ENCODE results near the gene JMJD1C.
"Not testable (repeated sequence)": the region's sequence is repeated elsewhere in the genome, so short reads cannot be mapped to it uniquely, and the experiment has no call there.

JMJD1C gene, protein sequence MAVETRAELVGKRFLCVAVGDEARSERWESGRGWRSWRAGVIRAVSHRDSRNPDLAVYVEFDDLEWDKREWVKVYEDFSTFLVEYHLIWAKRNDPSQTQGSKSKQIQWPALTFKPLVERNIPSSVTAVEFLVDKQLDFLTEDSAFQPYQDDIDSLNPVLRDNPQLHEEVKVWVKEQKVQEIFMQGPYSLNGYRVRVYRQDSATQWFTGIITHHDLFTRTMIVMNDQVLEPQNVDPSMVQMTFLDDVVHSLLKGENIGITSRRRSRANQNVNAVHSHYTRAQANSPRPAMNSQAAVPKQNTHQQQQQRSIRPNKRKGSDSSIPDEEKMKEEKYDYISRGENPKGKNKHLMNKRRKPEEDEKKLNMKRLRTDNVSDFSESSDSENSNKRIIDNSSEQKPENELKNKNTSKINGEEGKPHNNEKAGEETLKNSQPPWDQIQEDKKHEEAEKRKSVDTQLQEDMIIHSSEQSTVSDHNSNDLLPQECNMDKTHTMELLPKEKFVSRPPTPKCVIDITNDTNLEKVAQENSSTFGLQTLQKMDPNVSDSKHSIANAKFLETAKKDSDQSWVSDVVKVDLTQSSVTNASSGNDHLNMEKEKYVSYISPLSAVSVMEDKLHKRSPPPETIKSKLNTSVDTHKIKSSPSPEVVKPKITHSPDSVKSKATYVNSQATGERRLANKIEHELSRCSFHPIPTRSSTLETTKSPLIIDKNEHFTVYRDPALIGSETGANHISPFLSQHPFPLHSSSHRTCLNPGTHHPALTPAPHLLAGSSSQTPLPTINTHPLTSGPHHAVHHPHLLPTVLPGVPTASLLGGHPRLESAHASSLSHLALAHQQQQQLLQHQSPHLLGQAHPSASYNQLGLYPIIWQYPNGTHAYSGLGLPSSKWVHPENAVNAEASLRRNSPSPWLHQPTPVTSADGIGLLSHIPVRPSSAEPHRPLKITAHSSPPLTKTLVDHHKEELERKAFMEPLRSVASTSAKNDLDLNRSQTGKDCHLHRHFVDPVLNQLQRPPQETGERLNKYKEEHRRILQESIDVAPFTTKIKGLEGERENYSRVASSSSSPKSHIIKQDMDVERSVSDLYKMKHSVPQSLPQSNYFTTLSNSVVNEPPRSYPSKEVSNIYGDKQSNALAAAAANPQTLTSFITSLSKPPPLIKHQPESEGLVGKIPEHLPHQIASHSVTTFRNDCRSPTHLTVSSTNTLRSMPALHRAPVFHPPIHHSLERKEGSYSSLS (N-terminal part only)

DNA sequence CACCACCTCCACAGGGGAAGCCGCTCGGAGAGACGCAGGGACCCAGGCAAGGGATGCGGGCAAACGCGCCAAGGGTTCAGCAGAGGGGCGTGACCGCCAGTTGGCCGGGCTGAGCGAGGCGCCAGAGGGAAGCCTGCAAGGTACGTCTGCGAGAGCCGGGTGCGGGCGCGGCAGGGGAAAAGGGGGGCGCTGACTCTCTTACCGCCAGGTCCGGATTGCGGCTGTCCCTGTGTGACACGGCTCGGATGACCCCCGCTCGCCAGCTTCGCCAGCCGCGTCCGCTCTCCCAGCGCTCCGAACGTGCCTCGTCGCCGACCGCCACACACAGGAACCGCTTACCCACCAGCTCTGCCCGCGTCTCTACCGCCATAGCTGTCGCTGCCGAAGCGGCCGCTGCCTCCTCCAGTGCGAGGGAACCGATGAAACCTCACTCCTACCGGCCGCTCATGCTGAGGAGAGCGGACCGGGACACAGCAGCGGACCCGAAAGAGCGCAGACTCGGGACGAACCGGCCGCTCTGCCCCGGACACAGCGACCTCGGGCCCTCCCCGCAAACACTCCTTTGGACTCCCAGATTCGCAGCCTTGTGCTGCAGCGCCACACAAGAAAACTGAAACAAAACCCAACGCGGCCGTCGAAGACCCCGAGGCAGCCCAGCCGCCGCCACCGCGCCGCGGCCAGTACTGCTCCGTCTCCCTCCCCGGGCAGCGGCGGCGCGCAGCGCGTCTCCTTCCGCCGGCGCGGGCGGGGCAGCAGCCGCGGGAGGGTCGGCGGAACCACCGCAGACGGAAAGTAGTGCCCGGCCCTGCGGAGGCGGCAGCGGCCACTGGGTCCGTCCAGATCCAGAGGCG is at the start of gene JMJD1C:
JMJD1C (minus strand) TSS at position 685 of the 851 bp plus-strand sequence; CDS start at position 370, 315 bp downstream.
- DNase-seq (ENCODE audit: insufficient read length, low spot score) (peak; percentile 67), FAIRE-seq (peak; percentile 43)
- peak; percentile 63 for TF ChIP-seq POLR2A (IDR thresholded peaks at IDR 0.05; ENCODE audit: low read depth, low read length)

DNA sequence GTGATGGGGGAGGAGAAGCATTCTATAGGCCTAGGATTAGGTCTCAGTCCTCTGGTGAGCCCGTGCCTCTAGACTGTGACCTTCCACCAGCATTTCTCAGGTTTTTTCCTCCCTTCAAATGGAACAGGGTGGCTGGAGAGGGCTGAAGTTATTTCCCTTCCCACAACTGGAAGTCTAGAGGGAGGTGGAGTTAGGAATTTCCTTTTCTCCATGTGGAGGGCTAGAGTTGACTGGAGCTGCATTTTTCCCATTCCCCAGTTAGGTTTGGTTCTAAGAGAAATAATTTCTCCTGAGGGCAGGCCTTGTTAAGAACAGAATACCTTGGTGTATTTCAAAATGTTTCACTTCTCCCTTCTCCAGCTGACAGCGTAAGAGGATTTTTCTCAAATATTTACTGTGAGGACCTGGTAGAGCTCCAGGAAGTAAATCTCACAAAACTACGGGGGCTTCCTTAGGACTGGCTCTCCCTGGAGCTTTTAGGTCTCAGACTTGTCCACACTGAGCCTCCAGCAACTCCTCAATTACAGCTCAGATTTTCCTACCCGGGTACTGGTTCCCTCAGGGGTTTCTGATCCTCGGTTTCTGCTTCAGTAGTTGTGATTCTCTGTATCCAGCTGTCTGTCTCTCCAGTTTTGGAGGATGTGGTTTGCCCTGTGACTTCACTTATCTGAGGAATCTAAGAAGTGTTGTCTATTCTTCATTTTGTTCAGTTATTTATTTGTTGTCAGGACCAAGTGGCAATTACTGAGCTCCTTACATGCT is 49.4 kb upstream of the JMJD1C start:
- no peak for DNase-seq (ENCODE audit: insufficient read length, low spot score)

DNA sequence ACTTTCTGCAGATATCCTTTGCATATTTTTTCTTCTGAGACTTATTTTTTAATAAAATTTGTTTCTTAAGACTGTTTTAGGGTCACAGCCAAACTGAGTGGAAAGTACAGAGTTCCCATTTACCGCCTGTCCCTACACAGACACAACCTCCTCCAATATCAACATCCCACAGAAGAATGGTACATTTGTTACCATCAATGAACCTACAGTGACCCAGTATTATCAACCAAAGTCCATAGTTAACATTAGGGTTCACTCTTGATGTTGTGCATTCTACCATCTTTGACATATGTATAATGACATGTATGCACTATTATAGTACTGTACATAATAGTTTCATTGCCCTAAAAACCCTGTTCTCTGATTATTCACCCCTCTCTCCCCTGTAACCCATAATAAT is 40.8 kb upstream of the JMJD1C start:
- no peak for TF ChIP-seq POLR2A (IDR thresholded peaks at IDR 0.05; ENCODE audit: low read depth, low read length)
- DNase-seq (ENCODE audit: insufficient read length, low spot score), result no peak
- FAIRE-seq, result no peak

More for the DNA sequence above, 49.4 kb upstream of the JMJD1C start:
- peak; percentile 99 for FAIRE-seq
- no peak for TF ChIP-seq POLR2A (IDR thresholded peaks at IDR 0.05; ENCODE audit: low read depth, low read length)

DNA sequence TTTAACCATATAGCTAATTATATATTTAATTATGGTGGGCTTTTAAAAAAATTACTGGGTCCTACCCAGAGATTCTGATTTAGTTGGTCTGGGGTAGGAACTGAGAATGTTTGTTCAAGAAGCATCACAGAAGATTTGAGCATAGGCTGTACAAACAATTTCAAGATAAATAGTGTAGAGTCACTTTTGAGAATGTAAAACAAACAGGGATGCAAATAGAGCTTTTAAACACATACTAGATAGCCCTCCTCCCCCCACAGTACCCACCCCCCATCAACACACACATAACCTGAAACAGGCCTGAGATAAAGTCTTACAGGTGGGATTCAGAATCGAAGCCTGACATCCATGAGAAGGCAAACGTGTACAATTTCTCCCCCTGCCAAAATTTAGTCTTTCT is 39.8 kb upstream of the JMJD1C start:
- DNase-seq (ENCODE audit: insufficient read length, low spot score), result no peak
- peak; percentile 65 for FAIRE-seq
- TF ChIP-seq POLR2A (IDR thresholded peaks at IDR 0.05; ENCODE audit: low read depth, low read length), result no peak

GRCh38 chr10:63504145-63504881 is 38.5 kb upstream of the JMJD1C start:
- no peak for TF ChIP-seq POLR2A (IDR thresholded peaks at IDR 0.05; ENCODE audit: low read depth, low read length)
- peak; percentile 74 for FAIRE-seq
- no peak for DNase-seq (ENCODE audit: insufficient read length, low spot score)

DNA sequence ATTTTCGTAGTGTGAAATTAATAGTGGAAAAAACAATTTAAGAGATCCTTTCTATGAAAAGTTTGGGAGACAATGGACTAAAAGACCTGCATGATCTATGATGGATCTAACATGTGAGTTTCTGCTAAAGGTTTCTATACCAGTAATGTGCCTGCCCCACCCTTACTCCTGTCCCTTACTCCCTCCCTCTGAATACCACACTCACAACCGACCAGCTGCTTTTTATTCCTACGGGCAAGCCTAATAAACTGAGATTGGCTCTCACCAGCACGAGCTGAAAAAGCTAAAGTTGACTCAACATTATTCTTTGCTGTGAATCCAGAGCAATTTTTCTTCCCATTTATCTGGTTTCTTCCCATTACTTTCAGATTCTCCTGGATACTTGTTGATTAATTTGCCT is 37.6 kb upstream of the JMJD1C start:
- no peak for FAIRE-seq
- TF ChIP-seq POLR2A (IDR thresholded peaks at IDR 0.05; ENCODE audit: low read depth, low read length), result no peak

GRCh38 chr10:63502832-63503231 is 37.1 kb upstream of the JMJD1C start:
- peak; percentile 78 for FAIRE-seq
- TF ChIP-seq POLR2A (IDR thresholded peaks at IDR 0.05; ENCODE audit: low read depth, low read length), result no peak

More for the DNA sequence above, 37.6 kb upstream of the JMJD1C start:
- DNase-seq (ENCODE audit: insufficient read length, low spot score), result no peak

GRCh38 chr10:63501954-63502353 is 36.2 kb upstream of the JMJD1C start:
- FAIRE-seq (no peak), DNase-seq (ENCODE audit: insufficient read length, low spot score) (no peak)
- TF ChIP-seq POLR2A (IDR thresholded peaks at IDR 0.05; ENCODE audit: low read depth, low read length), result no peak

More at GRCh38 chr10:63502832-63503231, 37.1 kb upstream of the JMJD1C start:
- no peak for DNase-seq (ENCODE audit: insufficient read length, low spot score)

DNA sequence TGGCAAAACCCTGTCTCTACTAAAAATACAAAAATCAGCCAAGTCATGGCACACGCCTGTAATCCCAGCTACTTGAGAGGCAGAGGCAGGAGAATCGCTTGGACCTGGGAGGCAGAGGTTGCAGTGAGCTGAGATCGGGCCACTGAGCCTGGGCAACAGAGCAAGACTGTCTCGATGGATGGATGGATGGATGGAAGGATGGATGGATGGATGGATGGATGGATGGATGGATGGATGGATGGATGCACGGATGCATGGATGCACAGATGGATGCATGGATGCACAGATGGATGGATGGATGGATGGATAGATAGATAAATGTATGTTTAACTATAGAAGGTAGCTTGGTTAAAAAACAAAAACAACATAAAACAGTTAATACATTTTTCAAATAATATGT is 34.8 kb upstream of the JMJD1C start:
- DNase-seq (ENCODE audit: insufficient read length, low spot score); FAIRE-seq: not testable (repeated sequence)

GRCh38 chr10:63498665-63499064 is 32.9 kb upstream of the JMJD1C start:
- DNase-seq (ENCODE audit: insufficient read length, low spot score) (no peak), FAIRE-seq (peak; percentile 75)
- no peak for TF ChIP-seq POLR2A (IDR thresholded peaks at IDR 0.05; ENCODE audit: low read depth, low read length)

DNA sequence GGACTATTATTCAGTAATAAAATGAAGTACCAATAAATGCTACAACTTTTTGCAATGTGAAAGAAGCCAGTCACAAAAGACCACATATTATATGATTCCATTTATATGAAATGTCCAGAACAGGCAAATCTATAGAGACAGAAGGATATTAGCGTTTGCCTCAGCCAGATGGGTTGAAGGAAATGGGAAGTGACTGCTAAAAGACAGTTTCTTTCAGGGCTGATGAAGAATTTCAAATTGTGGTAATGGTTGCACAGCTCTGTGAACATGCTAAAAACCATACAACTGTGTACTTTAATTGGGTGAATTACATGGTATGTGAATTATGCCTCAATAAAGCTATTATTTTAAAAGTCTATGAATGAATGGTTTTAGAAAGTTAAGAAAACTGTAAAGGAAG is 31.5 kb upstream of the JMJD1C start:
- DNase-seq (ENCODE audit: insufficient read length, low spot score) (no peak), FAIRE-seq (no peak)
- no peak for TF ChIP-seq POLR2A (IDR thresholded peaks at IDR 0.05; ENCODE audit: low read depth, low read length)

DNA sequence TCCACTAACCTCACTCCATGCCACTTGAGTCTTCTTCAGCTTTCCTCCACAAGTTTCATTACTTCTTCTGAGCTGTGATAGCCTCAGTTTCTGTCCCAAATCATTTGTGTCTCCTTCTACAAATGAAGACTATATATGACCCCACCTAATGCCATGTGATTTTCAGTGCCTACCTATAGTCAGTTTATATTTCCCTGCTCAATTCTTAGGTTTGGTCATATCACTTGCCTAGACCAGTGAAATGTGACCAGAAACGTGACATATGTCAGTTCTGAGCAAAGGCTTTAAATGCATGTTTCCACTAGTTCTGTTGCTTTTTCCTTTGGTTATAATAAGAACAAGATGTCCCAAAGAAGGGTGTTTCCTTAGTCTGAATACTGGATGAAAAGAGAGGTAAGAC is 30.8 kb upstream of the JMJD1C start:
- no peak for DNase-seq (ENCODE audit: insufficient read length, low spot score)
- TF ChIP-seq POLR2A (IDR thresholded peaks at IDR 0.05; ENCODE audit: low read depth, low read length), result no peak
- FAIRE-seq, result peak; percentile 33
